Activated T-cell treated with anti-CD3 and anti-CD28 coated beads for 4 hours (primary cell): ENCODE measurements around the gene PRR35.

Experiments
- DNase-seq: peaks from one replicate; pipeline ENCODE4 v3.0.0-alpha.2; 2020

PRR35 gene

DNA sequence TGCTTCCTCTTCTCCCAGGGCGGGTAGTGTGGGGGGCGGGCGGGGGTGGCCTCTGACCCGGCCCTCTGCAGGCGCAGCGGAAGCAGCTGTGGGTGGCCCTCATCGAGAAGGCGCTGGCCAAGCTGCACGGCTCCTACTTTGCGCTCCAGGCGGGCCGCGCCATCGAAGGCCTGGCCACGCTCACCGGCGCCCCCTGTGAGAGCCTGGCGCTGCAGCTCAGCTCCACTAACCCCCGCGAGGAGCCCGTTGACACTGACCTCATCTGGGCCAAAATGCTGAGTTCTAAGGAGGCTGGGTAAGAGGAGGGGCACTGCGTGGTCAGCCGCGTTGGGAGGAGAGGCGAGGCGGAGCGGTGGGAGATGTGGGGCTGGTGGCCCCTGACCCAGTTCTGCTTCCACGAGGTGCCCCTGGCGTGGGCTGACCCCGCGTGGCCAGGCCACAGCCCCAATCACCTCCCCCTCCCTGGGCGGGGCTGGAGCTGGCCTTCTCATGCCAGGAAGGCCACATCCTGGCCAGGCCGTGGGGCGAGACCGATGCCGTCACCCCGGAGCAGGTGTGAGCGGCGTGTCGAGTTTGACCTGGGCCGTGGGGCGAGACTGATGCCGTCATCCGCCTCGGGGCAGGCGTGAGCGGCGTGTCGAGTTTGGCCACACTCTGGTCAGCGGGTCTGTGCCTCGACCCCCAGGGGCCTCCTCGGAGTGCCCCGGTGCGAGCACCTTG is 10.5 kb upstream of the PRR35 start:
- DNase-seq = no peak

DNA sequence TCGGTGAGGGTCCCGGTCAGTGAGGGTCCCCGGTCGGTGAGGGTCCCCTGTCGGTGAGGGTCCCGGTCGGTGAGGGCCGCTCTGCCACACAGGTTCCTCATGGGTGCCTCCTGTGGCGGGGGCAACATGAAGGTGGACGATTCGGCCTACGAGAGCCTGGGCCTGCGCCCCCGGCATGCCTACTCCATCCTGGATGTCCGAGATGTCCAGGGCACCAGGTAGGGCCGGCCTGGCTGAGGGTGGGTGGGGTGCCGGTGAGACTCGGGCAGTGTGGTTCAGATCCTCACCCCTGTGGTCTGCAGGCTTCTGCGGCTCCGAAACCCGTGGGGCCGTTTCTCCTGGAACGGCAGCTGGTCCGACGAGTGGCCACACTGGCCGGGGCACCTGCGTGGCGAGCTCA is 9.0 kb upstream of the PRR35 start:
- DNase-seq = no peak

DNA sequence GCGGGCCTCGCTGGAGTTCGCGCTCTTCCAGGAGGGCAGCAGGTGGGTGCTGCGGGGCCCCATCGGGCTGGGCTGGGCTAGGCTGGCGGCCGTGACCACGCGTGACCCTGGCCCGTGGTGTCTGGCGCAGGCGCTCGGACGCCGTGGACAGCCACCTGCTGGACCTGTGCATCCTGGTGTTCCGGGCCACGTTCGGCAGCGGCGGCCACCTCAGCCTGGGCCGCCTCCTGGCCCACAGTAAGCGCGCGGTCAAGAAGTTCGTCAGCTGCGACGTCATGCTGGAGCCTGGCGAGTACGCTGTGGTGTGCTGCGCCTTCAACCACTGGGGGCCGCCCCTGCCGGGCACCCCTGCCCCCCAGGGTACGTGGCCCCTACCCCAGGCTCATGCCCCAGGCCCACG is 8.0 kb upstream of the PRR35 start:
- no peak for DNase-seq

DNA sequence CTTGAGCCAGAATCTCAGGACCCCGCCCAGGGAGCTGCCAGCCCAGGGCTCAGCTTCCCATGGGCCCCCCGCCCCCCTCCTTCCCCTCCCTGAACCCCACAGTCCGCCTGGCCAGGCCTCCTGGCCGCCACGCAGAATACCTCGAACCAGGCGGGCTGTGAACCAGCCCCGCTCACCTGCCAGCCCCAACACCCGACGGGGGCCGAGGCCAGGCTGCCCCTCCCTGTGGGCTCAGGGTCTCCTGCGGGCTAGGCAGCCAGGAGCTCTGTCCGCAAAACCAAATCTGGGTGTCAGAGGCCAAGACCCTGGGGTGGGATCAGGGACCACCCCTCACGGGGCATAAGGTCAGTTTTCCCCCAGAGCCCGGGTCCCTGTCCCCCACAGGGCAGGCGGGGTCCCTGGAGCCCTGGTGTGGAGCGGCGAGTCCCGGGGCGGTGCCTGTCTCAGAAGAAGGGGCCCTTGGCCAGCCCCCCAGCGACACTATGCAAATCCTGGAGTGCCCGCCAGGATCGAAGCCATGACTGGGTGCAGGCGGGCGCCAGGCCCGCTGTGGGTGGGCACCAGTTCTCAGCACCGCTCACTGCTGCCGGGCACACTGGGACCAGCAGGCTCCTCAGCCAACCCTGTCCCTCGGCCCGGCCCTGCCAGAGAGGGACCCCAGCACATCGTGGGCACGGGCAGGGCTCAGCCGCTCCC is 6.4 kb upstream of the PRR35 start:
- no peak for DNase-seq

DNA sequence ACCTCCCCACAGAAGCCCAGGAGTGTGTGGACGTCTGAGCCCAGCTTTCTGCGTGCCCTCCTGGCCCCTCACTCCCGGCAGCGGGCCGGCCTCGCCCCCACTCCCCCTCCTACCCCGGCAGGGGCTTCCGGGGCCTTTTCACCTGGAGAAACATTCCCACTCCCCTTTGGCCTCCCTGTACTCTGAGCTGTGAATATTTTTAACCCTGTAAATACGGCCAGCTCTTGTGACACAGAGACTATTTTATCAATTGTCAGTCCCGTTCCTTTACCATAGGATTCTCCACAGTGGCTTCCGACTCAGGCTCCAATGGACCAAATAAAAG is 5.9 kb upstream of the PRR35 start:
- DNase-seq = no peak

DNA sequence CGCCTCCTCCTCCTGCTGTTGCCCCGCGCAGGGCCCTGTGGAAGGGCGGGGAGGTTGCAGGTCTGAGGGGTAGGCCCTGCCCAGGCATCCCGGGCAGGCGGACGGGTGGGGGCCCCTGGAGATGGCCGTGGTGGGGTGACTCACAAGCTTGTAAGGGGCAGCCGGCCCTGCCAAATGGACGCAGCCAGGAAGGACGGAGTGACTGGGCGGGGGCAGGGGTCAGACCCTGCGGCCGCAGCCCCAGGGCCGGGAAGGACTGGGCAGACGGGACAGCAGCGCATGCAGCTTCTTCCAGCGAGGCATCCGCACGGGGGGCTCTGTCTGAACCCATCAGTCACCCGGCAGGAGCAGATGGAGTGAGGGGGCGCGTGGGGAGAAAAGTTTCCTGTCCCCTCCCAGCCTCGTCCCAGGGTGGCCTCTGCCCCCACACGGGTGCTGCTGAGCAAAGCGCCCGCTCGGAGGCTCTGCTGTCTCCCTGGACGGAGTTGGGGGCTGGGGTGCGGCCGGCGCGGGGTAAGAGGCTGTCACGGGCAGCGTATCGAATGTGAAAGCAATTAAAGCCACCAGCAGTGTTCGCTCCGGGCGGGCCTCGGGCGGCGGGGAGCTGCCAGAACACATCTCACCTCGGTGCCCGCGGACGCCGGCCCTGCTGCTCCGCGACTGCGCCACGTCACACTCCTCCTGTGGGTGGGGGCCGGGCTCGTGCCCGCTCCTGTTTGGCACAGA is 5.4 kb upstream of the PRR35 start:
- DNase-seq = no peak

DNA sequence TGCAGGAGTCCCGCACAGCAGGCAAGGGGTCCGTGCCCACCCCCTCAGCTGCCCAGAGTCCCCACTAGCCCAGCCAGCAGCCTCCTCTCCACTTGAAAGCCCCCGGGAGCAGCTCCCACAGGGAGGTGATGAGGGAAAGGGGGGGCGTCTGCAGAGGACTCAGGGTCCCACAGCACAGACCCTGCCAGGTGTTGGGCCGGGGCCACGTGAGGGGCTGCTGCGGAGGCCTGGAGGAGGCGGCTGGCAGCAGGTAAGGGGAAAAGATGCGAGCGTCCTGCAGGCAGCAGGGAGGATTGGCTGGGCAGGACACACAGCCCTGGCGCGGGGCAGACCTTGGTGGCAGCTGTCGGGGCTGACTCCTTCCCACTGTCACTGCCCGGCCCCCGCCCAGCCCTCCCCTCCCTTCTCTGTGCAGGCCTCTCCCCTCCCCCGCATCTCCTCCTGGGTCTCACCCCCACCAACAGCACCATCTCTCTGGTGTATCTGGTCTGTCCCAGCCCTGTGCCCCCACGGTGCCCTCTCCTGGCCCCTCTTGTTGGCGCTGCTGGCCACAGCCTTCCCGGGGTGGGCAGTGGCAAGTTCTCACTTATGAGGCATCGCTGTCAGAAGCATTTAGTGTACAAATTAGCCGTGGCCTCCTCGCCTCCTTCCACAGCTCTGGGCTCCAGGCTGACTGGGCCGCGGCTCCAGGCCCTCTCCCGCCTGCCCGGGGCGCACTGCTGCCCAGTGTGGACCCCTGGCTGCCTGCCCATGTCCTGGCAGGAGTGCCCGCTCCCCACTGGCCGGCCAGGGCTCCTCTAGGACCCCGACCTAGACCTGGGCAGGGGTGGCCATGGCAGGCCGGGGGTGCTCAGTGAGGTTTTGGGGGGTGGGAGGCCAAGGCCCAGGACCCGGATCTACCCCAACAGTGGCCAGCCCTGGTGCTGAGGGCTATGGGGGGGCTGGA is 4.4 kb upstream of the PRR35 start:
- no peak for DNase-seq

DNA sequence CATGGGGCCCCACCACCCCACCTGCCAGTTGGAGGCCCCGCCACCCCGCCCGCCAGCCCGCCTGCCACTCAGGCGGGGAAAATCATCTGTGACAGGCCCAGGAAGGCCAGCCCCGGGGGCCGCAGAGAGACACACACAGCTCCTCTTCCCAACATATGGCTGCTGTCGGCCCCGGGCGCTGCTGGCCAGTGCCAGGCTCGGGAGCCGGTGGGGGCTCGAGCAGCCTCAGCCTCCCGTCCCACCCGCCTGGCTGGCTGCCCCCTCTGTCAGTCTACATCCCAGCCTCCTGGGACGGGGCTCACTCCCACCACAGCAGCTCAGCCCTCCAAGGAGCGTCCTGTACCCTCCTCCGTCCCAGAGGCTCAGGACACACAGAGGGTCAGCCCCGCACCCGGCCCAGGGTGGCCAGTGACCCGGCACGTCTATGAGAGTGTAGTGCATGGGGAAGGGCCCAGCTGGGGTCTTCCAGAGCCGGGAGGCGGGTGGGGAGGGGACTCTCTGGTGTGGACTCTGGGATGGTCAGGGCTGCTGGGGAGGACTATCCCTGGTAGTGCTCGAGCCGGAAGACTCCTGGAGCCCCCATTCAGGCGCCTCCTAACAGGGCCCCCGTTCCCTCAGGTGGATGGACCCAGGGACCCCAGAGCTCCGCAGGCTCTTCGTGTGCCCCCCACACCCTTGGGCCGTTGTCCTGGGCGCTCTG is 3.6 kb upstream of the PRR35 start:
- no peak for DNase-seq

DNA sequence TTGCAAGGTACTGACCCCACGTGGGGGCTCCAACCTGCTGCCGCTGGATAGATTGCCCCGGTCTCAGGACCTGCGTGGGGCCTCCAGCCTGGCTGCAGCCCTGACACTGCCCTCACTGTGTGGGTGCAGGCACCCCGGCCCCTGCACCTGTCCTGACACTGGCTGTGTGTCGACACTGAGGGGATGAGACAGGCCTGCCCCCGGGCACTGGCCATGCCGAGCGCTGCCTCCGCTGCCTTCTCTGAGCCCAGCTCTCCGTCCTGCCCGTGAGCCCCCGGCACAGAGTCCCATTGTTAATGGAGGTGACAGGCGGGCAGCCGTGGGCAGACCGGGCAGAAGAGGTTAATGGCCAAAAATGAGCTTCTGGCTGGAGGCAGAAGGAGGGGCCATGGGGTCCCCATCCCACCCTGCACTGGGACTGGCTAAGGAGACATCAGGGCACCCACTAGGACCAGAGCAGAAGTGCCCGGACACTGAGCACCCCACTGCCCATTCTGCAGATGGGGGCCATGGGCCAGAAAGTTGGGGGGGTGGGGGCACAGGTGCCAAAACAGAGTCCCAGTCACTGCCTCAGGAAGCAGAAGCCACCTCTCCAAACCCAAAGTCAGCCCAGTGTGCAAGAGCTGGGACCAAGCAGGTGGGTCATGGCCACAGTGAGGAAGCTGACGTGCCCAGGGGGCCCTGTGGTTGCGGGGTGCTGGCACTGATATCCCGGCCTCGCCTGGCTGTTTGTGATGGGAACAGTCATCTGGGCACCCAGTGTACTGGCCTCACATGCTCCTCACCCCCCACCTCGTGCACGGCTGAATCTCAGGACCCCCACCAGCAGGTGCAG is 2.5 kb upstream of the PRR35 start:
- DNase-seq = no peak

DNA sequence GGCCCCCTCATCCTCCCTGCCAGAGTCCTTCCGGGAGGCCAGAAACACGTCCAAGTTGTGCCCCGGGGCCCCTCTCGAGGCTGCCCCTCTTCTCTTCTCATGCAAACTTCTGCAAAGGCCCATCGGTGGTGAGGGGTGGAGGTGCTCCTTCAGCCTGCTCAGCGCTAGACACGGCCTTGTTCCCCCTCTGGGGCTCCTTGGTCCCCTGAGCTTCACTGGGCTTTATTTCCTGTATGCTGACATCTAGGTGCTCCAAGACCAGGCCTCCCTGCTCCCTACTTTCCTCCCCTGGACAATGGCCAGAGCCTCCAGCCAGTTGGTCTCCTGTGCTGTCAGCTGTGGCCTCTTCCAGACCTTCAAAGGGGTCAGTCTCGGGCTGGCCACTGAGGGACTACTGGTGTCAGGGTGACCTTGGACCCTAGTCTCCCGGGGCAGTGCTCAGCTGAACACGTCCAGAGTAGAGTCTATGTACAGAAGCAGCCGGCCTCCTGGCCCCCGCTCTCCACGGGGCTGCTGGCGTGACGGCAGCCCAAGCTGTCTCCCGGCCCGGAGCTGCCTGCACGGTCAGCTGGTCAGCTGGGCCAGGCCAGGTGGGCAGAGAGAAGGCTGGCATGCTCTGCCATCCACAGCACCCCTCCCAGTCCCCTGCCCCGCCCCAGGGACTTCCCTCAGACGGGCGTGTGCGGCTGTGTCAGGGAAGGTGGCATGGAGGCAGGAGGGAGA is 1.7 kb upstream of the PRR35 start:
- DNase-seq = no peak

DNA sequence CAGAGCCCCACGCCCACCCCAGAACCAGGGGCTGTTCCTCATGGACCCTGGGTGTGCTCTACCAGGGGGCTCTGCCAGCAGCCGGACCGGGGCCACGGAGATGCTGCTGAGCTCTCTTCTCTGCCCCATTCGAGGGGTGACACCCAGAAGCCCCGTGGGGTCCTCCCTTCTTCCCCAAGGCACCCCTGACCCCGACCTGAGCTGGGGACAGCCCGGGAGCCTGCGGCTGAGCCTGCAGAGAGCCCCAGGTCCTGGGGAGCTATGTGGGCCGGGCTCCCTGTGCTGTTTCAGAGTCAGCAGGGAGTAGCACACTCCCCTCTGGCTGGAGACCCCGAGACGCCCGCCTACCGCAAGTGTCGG is 1.2 kb upstream of the PRR35 start:
- DNase-seq = no peak

DNA sequence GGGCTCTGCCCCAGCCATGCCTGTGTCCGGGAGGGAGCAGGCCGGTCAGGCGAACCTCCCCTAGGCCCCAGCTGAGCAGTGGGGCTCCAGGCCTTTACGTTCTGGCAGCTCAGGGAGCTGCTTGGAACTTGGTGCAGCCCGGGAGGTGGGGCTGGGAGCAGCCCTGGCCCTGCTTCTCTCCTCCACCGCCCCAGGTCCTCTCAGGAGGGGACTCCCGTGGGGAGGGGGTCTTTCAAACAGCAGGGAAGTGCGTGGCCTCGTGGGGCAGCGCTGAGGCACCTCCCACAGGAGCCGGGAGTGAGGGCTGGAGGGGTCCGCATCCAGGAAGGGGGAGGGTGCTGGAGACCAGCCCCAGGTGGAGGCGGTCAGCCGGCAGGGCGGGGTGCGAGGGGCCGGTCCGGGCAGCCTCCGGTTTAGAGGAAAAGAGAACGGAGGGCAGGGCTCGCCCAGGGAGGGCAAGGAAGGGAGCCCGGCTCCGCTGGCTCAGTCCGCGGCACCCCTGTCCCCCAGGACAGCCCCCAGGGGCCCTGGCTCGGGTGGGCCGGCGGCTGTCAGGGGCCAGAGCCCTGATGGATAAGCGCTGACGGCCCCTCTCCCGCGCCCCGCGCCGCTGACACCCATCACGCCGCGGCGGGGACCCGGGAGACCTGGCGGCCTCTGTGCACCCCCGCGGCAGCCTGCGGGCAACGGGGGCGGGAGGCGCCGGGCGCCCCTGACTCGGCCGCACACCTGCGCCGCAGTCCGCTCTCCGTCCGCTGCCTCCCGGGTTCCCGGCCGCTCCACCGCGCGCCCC is 587 bp upstream of the PRR35 start:
- no peak for DNase-seq

DNA sequence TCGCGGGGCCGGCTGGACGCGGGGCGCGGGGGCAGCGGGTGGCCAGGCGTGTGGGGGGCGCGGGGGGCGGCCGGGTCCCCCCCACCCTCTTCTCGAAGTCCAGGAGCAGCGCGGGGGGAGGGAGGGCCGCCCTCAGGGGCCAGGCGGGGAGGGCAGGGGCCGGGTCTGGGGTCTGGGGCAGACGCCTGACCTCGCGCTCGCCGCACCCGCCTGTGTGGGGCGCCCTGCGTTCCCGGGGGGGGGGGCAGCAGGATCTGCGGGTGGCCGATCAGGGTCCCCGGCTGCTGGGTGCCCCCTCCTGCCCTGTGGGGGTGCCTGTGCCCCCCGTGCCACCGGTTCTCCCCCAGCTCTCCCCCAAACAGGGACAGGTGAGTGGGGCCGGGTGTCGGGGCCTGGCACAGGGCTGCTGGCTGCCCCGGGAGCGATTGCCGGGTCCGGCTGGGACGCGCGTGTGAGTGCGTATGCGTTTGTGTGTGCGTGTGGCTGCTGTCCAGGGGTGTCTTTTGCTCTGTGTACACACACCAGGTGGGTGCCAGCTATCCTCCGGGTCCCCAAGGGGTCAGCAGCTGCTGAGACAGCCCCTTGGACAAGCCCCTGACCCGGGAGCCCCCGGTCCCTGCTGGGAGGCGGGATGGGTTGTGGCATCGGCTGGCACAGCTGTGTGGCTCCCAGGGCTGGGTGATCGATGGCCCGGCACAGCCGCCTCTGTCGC is 663 bp downstream of the PRR35 start:
- no peak for DNase-seq

DNA sequence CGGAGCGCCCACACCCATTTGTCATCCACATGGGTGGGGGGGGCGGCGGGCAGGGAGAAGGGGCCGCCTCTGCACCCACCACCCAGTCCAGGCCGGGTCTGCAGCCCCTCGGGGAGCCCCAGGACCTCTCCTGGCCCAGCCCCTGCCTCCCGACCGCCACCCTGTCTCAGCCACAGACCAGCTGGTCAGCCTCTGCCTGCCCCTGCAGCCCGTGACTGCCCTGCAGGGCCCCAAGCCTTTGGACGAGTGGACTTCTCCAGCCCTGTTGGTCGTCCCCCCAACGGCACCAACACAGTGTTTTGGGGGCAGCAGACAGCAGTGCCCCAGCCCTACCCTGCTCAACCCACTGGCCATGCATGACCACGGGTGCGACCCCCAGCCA is 1.2 kb downstream of the PRR35 start:
- no peak for DNase-seq

DNA sequence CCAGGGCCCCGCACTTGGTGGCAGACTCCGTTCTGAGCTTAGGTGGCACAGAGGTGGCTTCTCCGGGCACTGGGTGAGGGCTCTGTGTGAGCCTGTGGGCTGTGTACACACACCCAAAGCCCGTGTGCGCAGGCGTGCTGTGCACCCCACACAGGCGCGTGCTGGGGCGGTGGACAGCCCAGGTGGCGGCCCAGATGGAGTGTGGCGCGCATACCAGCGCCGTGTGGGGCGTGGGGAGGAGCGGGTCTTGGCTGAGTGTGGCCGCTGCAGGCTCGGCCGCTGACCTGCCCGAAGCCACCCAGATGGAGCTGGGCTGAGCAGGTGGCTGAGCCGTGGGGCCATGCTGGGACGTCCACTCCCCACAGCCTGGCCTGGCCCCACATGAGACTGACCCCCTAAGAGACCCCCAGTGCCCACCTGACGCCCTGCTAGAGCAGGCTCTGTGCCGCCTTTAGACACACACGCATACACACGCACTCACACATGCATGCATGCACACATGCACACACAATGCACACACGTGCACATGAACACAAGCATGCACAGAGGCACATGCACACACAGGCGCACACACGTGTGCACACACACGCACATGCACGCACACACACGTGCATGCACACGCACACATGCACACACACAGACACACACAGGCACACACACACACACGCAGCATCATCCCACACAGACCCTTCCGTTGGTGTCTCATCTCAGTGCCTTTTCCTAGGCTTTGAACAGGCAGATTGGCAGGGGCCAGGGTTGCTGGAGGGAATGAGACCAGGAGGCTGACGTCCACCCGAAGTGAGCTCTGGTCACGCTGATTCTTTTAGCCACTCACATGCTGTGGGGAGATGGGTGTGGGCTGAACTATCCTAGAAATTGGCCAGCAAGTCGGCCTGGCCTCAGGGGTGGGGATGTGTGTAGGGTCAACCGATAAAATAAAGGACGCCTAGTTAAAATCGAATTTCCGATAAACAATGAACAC is 2.1 kb downstream of the PRR35 start:
- no peak for DNase-seq

DNA sequence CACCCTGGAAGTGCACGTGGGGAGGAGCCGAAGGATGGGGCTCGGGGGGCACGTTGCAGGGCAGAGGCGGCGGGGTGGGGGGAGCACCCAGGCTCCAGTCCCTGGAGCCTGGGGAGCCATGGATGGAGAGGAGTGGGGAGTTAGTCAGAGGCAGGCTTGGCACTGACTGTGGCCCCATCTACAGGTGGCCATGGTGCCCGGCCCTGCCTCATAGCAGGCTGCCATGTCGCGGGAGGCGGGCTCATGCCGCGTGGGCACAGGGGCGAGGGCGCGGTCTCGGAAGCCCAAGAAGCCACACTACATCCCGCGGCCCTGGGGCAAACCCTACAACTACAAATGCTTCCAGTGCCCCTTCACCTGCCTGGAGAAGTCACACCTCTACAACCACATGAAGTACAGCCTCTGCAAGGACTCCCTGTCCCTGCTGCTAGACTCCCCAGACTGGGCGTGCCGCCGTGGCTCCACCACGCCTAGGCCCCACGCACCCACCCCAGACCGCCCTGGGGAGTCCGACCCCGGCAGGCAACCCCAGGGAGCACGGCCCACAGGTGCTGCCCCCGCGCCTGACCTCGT is 3.0 kb downstream of the PRR35 start:
- no peak for DNase-seq

DNA sequence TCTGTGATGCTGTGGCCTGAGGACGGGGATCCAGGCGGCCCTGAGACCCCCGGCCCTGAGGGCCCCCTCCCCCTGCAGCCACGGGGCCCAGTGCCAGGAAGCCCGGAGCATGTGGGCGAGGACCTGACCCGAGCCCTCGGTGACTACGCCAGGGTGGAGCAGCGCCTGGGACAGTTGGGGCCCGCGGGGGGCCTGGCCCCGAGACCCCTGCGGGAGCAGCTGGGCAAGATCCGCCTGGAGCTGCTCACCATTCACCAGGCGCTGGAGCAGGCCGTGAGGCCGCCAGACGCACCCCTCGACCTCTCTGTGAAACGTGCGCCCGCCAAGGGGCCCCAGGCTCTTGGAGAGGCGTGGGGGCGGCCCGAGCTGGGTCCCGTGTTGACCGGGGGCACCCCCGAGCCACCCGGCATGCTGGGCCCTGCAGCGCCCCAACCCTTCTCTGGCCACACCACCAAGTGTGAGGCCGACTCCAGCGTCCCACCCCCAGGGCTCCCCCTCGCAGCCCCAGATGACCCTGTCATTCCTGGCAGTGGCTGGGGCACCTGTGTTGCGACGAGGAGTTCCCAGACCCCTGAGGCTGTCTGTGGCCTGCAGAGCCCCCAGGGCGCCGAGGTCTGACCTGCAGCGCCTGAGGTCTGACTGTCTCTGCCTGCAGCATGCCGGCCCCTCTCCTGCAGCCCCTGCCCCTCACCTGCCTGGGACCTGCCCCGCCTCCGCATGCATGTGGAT is 4.7 kb downstream of the PRR35 start:
- no peak for DNase-seq
